Right lung (tissue), 10 donors: Measurements from ENCODE around the gene B3GALNT1. TPM values are rescaled to one million over a fixed set of nuclear protein-coding genes. Genes with fewer than 3 reads are reported as not detected.
A peak's percentile ranks its signal among the peaks of the same experiment; 100 is the strongest.

Experiments
- DNase-seq, 2 donors: peaks; one replicate each; pipeline ENCODE4 v3.0.0-alpha.2; 2013
- long read RNA-seq, 8 donors: transcript quantifications; one replicate each; lab custom pipeline, GENCODE V29; 2026
- polyA plus RNA-seq, 5 donors: library from polyadenylated mRNA; unstranded; fragments of 120-200 nt; gene quantifications; one replicate each; pipeline versions ENCODE4 v1.2.1 to v1.2.3, GENCODE V29; 2013; ENCODE audit warnings: inconsistent platforms in 1 of 5, low replicate concordance in 1 of 5; ENCODE audit not compliant: insufficient read length in 5 of 5, insufficient read depth in 1 of 5

B3GALNT1 gene, protein sequence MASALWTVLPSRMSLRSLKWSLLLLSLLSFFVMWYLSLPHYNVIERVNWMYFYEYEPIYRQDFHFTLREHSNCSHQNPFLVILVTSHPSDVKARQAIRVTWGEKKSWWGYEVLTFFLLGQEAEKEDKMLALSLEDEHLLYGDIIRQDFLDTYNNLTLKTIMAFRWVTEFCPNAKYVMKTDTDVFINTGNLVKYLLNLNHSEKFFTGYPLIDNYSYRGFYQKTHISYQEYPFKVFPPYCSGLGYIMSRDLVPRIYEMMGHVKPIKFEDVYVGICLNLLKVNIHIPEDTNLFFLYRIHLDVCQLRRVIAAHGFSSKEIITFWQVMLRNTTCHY
- polyA plus RNA-seq, result 10 to 100 TPM; 23.3 to 35.9 (median 26.9) TPM
- long read RNA-seq, donor 1, partial matches to known transcripts, result 0 of 8 reads
- long read RNA-seq, donor 1, other reads (novel, unspliced or antisense), result 0 of 8 reads
- long read RNA-seq, donor 2, partial matches to known transcripts, result 0 of 6 reads
- long read RNA-seq, donor 2, other reads (novel, unspliced or antisense), result 0 of 6 reads
- long read RNA-seq, donor 3, partial matches to known transcripts, result 0 of 1 reads
- long read RNA-seq, donor 3, other reads (novel, unspliced or antisense), result 0 of 1 reads
- long read RNA-seq, donor 4, partial matches to known transcripts, result 0 of 2 reads
- long read RNA-seq, donor 4, other reads (novel, unspliced or antisense), result 0 of 2 reads
- long read RNA-seq, donor 5, partial matches to known transcripts, result 0 of 9 reads
- long read RNA-seq, donor 5, other reads (novel, unspliced or antisense), result 0 of 9 reads
- long read RNA-seq, donor 6, transcript B3GALNT1-201 (5 exons, 3,313 nt), result major isoform, 8 of 14 reads
- long read RNA-seq, donor 6, partial matches to known transcripts, result 0 of 14 reads
- long read RNA-seq, donor 6, other reads (novel, unspliced or antisense), result 0 of 14 reads
- long read RNA-seq, donor 7, partial matches to known transcripts, result 0 of 9 reads
- long read RNA-seq, donor 7, other reads (novel, unspliced or antisense), result 0 of 9 reads
- long read RNA-seq, donor 8, partial matches to known transcripts, result 0 of 1 reads
- long read RNA-seq, donor 8, other reads (novel, unspliced or antisense), result 0 of 1 reads

DNA sequence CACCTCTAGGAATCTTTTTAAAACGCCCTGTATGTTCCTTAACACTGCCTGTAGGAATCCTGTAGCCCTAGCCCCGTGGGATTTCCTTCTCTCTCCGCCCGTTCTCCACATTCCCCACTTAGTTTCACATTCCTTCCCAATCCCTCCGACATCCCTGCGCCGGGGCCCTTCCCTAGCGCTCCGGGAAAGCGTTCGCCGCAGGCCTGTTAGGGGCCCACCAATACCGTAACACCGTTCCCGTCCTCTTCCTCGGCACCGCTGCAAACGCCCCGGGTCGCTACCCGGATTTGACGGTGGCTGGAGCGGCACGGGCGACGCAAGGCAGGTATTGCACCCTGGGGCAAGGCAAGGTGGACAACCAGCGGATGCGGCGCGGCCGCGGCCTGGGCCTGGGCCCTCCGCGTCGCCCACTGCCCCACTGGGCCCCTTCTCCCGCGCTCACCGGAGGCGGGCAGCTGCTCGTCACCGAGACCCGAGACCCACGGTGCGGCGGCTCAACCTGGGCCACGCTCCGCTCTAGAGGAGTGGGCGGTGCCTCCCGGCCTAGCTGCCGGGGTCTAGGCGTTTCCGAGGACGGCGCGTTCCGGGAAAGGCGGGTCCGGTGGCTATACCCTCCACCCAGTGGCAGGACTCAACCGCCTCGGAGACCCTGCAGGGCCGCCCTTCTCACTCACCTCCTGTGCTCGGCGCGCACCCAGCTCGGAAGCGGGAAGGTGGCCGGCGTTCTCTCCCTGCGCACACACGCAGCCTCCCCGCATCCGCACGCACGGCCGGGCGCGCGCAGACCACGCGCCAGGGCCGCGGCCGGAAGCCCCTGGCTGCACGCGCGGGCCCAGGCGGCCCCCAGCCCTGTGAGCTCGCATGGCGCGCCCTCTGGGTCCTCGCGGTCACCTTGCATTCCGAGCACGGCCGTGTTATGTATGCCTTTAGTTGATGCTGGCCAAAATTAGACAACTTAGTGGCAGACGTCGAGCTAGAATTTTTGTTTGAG lies at the start of gene B3GALNT1:
Gene B3GALNT1, minus strand, starts transcription at position 789 of the 991 bp plus-strand sequence. CDS start 18,595 bp downstream, outside the sequence.
- DNase-seq, result peak; percentile 66 to 74

DNA sequence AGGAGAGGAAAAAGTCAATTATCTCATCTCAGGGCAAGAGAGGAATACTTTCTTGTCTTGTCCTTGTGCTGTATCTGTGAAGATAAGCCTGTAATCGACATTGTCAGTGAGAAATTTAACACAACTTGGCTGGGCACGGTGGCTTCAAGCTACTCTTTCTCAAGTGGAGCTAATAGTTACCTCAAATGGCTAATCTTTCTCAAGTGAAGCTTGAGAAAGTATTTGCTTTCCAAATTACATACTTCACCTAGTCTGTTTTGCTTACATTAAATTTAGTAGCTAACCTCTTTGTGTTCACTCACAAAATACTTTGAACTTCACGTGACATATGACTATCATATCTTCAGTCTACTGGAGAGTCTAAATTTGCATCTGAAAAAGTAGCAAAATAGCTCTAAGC lies 48.3 kb upstream of the B3GALNT1 start:
- peak in 1 of 2 donors; percentile 1 for DNase-seq

DNA sequence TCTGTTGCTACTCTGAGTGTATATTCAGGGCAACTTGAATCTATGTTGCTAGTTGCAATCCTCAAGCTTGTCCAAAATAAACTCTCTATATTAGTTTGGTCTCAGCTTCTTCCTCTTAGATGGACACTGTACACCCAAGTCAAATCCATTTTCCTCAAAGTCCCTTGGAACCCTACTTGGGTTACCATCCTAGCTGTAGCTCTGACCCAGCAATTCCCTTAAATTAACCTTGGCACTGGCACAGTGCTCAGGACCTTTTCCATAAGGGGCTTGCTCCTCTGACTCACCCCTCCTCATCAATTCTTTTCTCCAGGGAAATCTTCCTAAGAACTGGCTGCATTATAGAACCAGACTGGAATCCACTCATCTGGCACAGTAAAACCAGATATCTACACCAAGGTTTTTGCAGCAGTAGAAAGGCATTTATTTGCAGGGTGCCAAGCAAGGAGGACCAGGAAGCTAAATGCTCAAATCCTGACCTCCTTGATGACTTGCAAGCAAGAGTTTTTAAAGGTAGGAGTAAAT lies 44.9 kb upstream of the B3GALNT1 start:
- no peak for DNase-seq

DNA sequence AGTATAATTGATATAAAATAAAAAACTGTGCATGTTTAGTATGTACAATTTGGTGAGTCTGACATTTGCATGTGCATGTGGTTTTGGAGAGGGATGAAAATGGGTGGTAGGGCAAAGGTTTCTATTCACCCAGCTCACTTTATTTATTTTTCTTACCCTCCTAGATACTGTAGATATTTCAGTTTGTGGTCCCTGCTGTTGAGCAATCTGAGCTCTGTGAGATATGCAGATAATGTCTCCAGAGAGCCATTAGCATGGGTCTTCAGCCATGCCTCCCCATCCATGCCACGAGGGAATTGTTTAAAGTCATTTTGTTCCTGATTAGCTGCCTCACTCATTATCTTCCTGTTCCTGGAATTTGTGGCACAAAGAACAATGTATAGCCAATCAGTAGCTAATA lies 44.4 kb upstream of the B3GALNT1 start:
- no peak for DNase-seq

DNA sequence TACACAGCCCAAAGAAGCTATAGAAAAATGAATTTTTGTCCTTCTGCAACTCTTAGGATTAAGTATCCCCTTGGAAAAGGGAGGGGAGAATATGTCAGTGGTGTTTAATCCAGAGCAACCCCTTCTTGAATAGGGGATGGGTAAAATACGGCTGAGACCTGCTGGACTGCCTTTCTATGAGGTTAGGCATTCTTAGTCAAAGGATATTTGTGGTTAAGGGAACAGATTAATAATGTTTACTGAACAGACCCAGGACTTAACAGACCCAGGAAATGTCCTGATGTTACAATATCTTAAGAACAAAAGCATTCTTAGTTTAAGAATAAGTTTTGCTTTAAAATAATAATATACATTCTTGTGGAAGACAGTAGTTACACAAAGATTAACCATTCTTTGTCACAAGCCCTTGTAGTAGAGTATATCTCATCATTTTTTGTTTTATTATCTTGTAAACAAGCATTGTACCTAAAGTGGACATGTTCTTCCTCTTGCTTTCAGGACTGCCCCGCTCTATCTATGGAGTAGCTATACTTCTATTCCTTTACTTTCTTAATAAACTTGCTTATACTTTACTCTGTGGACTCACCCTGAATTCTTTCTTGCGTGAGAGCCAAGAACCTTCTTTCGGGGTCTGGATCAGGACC lies 43.8 kb upstream of the B3GALNT1 start:
- DNase-seq, result no peak

DNA sequence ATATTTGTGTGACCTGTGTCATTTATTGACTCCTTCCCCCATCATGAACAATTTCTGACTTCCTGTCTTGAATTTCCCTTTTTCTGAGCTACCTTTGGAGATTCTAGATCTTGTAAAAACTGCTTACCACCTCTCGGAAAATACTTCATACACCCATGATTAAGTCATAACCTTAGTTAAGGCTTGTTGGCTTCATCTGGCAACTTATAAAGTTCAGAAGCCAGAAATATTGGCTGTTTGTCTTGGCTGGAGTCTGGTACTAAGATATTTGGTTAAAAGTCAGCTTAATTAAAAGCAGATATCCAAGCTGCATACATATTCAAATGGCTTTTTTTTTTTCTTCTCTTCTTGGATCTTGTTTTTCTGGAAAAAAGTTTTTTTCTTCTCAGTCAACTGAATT lies 37.3 kb upstream of the B3GALNT1 start:
- DNase-seq, result no peak

DNA sequence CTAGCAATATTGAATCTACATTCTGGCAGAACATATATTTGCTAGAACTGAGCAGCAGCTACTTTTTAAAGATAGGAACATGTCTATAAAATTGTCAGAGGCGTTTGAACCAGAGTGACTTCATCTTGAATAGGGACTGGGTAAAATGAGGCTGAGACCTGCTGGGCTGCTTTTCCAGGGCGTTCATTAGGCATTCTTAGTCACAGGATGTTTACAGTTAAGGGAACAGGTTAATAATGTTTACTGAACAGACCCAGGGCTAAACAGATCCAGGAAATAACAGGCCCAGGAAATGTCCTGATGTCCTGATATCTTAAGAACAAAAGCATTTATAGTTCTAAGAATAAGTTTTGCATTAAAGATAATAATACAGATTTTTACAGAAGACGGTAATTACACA lies 34.5 kb upstream of the B3GALNT1 start:
- no peak for DNase-seq

DNA sequence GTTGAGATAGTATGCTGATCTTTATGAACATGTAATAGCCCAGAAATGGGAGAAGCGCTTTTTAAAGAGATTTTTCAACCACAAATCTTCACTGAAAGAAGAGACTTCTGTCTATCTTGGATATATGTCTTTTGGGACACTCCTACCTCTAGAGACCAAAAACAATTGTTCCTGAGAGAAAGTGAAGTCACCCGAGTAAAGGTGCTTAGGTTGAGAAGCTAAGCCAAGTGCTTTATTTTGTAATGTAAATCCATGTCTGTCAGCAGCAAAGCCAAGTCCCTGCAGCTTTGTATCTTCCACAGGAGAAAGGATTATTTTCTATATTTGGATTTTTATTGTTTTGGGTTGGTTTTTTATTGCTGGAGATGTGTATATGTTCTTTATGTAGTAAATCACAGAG lies 32.1 kb upstream of the B3GALNT1 start:
- no peak for DNase-seq

DNA sequence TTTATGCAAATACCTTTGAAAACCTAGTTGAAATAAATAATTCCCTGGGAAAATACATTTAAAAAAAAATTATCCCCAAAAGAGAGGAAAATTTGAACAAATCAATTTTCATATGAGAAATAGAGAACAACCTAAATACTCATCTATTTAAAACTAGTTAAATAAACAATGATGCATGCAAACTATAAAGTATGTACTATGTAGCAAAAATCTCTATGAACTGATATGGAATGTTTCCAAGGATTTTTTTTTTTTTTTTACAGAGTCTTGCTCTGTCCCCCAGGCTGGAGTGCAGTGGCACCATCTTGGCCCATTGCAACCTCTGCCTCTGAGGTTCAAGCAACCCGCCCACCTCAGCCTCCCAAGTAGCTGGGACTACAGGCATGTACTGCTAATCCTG lies 27.2 kb upstream of the B3GALNT1 start:
- no peak for DNase-seq

DNA sequence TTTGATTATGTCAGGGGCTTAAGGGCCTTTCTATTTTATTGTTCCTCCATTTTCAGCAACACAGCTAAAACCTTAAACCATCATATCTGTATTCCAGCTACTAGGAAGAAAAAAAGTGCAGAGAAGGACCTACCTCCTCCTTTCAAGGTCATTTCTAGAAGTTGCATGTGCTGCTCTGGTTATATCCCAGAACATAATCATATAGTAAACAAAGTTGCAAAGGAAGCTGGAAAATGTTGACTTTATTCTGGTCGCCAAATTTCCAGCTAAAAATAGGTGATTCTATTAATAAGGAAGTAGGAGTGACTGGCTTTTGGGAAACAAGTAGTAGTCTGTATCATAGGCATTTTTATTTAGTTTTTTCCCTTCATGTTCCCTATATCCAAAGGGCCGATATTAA lies 21.3 kb upstream of the B3GALNT1 start:
- DNase-seq, result no peak

DNA sequence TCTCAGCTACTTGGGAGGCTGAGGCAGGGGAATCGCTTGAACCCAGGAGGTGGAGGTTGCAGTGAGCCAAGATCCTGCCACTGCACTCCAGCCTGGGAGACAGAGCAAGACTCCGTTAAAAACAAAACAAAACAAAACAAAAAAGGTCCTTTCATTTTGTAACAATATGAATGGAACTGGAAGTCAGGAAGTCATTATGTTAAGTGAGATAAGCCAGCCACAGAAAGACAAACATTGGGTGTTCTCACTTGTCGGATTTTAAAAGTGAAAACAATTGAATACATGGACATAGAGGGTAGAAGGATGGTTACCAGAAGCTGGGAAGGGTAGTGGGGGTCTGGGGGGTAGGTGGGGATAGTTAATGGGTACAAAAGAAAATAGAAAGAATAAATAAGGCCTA lies 12.5 kb upstream of the B3GALNT1 start:
- DNase-seq, result no peak

DNA sequence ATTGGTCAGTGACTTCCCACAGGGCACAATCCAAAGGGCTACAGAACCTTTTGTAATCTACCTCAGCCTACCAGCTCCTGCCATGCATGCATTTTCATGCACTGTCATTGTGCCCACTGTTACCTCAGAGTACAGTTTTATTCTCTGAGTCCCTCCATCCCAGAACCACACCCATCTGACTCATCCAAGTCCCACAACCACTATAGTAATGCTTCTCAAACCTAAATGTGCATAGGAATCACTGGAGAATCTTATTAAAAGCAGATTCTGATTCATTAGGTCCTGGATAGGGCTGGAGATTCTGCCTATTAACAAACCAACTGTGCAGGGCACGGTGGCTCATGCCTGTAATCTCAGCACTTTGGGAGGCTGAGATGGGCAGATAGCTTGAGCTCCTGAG lies 3.7 kb upstream of the B3GALNT1 start:
- no peak for DNase-seq

DNA sequence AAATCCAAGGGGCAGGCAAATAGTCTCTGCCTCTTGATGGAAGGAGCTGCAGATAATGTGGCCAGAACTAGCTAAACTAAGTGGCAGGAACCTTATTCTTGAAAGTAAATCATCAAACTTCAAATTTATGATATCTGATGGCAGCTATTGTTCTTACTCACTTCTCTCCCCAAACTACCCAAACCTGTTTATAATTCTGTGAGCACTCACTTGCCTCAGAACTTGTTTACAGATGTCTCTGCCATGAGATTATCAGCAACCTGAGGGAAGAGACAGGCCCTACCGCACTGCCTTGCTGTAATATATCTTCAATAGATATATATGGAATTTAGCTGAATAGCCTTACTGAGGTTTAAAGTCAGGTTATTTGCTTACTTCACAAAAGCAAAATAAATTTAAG lies 2.2 kb upstream of the B3GALNT1 start:
- no peak for DNase-seq

DNA sequence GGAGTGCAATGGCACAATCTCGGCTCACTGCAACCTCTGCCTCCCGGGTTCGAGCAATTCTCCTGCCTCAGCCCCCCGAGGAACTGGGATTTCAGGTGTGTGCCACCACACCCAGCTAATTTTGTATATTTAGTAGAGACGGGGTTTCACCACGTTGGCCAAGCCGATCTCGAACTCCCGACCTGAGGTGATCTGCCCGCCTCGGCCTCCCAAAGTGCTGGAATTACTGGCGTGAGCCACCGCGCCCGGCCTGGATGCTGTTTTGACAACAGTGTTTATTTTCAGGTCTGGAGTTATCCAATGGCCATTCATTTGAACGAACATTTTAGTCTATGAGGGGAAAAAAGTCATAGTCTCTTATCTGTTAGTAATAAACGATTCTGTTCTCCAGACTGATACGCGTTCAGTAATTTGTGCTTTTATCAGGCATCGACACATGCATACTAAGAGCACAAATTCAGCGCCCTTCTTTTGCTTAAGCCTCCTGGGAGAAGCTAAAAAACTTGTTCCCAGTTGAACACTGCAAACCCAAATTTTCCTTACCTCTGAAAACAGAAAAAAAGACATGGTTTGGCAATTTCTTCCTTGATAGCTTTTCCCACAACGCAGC lies 1.3 kb downstream of the B3GALNT1 start:
- no peak for DNase-seq

DNA sequence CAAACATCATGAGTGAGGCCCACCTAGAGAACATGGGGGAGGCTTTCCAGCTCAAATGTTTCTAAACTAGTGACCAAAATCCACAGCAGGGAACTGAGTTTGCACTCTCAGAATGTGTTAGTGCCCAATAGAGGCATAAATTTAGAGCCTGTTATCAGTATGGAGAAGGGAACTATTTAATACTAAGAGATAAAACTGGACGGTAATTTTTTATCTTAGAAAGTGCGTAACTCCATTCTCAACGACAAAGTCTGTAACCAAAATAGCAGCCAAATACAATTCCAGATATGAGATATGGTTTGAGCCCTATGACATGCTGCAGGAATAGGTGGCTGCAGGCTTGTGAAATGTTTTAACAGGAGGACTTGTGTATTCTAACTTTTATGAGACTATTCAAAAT lies 3.5 kb downstream of the B3GALNT1 start:
- DNase-seq, result no peak

DNA sequence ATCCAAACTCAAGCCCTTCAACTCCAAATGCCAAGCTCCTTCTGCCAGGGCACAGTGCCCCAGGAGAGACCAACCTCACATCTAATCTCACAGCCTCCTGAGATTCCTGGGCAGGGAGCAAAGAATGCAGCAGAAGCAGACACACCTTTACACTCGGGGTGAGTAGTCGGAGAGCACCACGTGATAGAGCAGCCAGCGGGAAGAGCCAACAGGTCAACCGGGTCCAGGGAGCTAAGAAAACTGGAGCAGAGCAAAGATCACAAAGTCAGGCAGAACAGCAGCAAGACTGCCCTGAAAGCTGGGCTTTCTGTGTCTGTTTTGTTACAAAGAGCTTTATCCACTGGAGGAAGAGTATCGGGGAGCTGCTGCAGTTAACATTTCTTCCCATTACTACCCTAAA lies 4.2 kb downstream of the B3GALNT1 start:
- no peak for DNase-seq

DNA sequence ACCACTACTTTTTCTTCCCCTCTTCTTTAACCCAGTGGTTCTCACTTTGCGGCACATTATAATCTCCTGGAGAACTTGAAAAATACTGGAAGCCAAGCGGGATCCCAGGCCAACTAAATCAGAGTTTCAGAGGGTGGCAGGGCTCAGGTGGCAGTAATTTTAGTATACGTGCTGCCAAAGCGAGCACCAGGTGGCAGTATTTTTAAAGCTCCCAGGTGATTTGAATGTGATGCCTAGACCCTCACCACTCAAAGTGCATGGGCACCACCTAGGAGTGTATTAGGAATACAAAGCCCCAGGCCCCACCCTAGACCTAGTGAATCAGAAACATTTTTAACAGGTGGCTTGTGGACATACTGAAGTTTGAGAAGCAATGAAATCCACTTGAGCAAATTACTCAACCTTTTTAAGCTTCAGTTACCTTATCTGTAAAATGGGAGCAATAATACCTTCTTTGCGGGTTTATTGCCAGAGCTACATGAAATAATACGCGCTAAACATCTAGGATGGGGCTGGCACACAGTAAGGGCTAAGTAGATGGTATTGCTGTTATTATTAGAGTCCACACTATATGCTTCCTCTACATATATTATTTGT lies 8.3 kb downstream of the B3GALNT1 start:
- DNase-seq, result no peak

DNA sequence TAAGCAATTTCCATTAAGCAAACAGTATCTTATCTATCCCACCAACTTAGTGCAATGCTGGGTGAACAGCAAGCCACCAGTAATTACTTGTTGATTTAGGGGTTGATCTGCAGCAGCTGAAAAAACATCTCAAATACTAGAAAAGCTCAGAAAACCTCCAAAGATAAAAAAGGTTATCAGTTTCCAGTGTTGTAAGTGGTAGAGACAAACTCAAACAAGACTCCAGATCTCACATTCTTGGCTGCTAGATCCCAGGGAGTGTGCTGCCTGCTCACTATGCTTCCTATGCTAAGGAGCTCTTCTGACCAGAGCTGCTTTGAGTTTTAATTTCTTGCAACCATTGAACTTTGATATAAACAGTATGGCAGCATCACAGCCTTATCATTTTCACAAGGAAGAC lies 11.3 kb downstream of the B3GALNT1 start:
- no peak for DNase-seq

DNA sequence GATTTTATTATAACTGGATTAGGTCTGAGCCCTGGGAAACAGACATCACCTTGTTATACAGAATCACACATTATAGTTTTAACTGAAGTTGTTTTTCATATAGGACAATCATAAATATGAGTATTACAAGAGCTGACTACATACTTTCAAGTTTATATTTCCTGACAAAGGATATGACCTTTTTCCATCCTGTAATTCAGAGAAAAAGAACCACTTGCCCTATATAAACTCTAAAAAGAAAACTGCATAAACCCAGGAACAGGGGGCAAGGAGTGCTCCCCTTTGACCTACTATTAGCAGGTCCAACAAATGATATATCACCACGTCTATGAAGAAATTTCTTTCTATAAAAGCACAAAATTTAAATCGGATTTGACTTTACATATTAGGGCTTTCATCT lies 20.9 kb downstream of the B3GALNT1 start:
- DNase-seq, result no peak
